Measurements from ENCODE around the gene SIRT7.

Gene SIRT7

DNA sequence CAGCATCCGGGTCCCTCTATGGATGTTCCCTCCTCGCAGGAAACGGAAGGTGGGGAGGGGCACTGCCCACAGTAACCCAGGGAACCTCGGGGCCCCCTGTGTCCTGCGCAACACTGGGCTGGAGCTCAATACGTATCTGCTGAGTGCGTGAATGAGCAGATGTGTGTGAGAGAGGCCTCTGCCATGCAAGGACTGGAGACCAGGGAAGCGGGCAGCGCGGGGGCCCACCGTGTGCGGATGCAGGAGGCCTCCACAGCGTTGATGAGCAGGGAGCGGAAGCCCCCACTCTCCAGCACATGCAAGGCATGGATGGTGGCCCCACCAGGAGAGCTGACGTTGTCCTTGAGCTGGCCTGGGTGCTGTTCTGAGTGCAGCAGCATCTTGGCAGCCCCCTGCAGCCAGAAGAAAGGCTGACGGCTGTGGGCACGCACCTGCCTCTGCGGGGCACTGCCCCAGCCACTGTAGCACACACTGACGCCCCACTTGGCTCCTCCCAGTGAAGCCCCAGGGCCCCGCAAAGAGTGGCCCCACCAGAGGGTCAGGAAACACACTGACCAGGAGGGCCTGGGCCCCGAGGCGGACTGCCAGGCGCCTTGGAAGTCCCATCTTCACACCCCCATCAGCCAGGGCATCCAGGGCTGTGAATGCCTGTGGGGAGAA is 16.3 kb upstream of the SIRT7 start:
- TF ChIP-seq CTCF (IDR thresholded peaks at IDR 0.05; ENCODE audit: unreplicated experiment in 3 of 3) = no peak
- Mint-ChIP-seq H3K36me3 (ENCODE audit: low read depth) (peaks cover 3% of the 10 kb centered on the region), H3K27ac (no peak overlapping the region), H3K4me1 (peaks cover 18% of the 10 kb centered on the region), H3K9me3 (no peaks in the 10 kb centered on the region), H3K4me3 (peak overlapping the region; percentile 50 to 62 (median 50)), H3K27me3 (ENCODE audit: low read depth) (peaks cover 8% of the 10 kb centered on the region)

DNA sequence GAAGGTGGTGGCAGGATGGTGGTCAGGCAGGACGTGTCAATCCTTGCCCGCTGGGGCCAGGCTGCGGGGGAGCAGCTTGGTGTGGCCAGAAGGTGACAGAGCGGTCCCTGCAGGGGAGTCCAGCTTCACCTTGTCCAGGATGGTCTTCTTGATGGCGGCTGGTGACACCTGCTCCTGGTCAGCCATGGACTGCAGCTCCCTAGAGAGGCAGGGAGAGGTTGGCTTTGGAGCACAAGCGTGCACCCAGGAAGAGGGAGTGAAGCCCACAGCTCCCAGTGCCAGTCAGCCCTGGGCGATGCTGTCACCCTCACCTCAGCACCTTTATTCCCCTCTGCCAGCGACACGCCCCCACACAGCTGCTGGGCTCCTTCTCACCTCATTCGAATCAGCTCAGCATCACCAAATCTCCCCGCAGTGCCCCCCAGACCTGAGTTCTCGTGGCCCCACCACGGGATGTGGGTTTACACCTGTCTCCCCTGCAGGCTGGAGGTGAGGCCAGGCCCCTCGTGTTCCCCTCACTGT is 15.3 kb upstream of the SIRT7 start:
- H3K4me1 Mint-ChIP-seq = peaks cover 14% of the 10 kb centered on the region
- TF ChIP-seq CTCF (IDR thresholded peaks at IDR 0.05; ENCODE audit: unreplicated experiment in 3 of 3) = no peak
- no peaks in the 10 kb centered on the region for H3K9me3 Mint-ChIP-seq
- H3K4me3 Mint-ChIP-seq = peak overlapping the region; percentile 15 to 56 (median 56)
- peaks cover 4% of the 10 kb centered on the region for H3K27me3 Mint-ChIP-seq (ENCODE audit: low read depth)
- H3K36me3 Mint-ChIP-seq (ENCODE audit: low read depth) = peaks cover 3% of the 10 kb centered on the region
- H3K27ac Mint-ChIP-seq = no peak overlapping the region

- Mint-ChIP-seq H3K4me3 (peak overlapping the region in 2 of 3 experiments; percentile 47 to 56), H3K4me1 (peaks cover 6% of the 10 kb centered on the region), H3K36me3 (ENCODE audit: low read depth) (peaks cover 3% of the 10 kb centered on the region), H3K27ac (no peak overlapping the region), H3K9me3 (no peaks in the 10 kb centered on the region), H3K27me3 (ENCODE audit: low read depth) (peaks cover 4% of the 10 kb centered on the region)
- no peak for TF ChIP-seq CTCF (IDR thresholded peaks at IDR 0.05; ENCODE audit: unreplicated experiment in 3 of 3)
Measured at GRCh38 chr17:81932333-81932983, 14.5 kb upstream of the SIRT7 start.

GRCh38 chr17:81931557-81932332 is 13.8 kb upstream of the SIRT7 start:
- no peak for TF ChIP-seq CTCF (IDR thresholded peaks at IDR 0.05; ENCODE audit: unreplicated experiment in 3 of 3)
- no peaks in the 10 kb centered on the region for H3K9me3 Mint-ChIP-seq
- peaks cover 4% of the 10 kb centered on the region for H3K27me3 Mint-ChIP-seq (ENCODE audit: low read depth)
- H3K36me3 Mint-ChIP-seq (ENCODE audit: low read depth) = peaks cover 3% of the 10 kb centered on the region
- H3K4me3 Mint-ChIP-seq = peak overlapping the region in 1 of 3 experiments; percentile 58
- H3K27ac Mint-ChIP-seq = no peak overlapping the region
- peaks cover 4% of the 10 kb centered on the region for H3K4me1 Mint-ChIP-seq

DNA sequence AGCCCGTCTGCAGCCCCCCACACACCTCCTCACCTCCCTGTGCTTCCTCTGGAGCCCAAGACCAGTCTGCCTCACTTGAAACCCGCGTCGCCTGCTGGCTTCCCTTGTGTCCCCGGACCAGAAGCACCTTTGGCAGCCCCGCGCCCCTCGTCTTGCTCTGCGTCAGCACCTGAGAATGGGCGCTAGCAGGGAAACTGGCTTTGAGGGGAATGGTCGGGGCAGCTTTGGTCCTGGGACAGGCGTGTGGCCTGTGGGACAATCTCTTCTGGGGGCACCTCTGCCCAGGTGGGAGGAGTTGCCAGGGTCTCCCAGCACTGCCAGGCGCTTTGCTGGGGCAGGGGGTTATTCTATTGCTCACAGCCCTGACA is 13.2 kb upstream of the SIRT7 start:
- peak overlapping the region in 2 of 3 experiments; percentile 60 to 64 for H3K4me3 Mint-ChIP-seq
- H3K9me3 Mint-ChIP-seq = no peaks in the 10 kb centered on the region
- peaks cover 9% of the 10 kb centered on the region for H3K4me1 Mint-ChIP-seq
- H3K36me3 Mint-ChIP-seq (ENCODE audit: low read depth) = peaks cover 3% of the 10 kb centered on the region
- H3K27ac Mint-ChIP-seq = no peak overlapping the region
- TF ChIP-seq CTCF (IDR thresholded peaks at IDR 0.05; ENCODE audit: unreplicated experiment in 3 of 3) = no peak
- H3K27me3 Mint-ChIP-seq (ENCODE audit: low read depth) = peaks cover 4% of the 10 kb centered on the region

Data from nephron (organoid).